SKM-1 (cell line): ENCODE data around the gene SOX6.

Experiments used
- DNase-seq: peaks from one replicate; lab custom pipeline; 2025; ENCODE audit not compliant: unreplicated experiment; lab: John Stamatoyannopoulos, UW

The SOX6 gene

DNA sequence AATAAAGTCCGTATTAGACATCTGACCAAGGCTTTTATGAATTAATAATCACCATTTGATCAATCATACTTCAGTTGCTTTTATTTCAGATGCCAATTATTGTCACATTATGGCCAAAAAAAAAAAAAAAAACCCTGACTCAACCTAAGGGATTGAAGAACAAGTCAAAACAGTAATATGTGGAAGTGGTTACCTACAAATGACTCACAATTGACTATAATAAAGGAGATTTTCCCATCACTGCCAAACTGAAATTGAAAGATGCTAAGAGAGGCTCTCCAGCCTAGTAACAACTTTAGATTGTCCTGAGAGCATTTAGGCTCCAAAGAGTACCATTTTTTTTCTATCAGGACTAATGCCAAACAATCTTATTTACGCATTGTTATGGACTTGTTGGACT is 35.2 kb downstream of the SOX6 start:
- no peak for DNase-seq

DNA sequence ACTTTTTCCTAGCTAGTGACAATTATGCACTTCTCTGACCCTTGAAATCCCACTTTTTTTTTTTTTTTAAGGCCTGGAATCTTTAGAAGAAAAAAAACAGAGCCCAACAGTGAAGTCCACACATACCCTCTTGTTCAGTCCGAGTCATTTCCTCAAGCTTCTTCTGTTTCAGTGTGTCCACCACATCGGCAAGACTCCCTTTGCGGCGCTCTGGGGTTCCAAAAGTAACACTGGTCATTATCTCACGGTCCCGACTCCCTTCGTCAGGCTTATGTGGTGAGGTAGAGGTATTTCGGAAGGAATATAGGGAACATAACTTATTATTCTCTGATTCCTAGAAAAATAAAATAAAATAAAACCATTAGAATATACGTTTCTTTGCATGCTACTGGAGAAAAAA is 38.0 kb downstream of the SOX6 start:
- no peak for DNase-seq

DNA sequence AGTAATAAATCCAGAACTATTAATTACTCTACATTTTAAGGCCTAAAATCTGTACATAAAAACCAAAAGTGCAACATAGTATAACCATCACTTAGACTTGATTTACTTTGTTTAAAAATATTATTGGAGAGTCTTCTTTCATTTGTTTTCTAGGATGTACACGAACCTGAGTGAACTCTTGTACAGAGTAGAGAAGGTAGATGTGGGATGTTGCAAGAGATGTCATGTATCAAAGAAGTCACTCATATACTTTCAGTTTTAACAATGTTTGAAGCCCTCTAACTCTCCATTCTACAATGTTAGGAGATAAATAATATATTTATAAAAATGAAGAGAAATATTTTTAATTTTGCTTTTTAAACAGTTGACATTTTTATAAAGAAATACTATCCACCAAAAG is 38.6 kb downstream of the SOX6 start:
- DNase-seq = no peak

DNA sequence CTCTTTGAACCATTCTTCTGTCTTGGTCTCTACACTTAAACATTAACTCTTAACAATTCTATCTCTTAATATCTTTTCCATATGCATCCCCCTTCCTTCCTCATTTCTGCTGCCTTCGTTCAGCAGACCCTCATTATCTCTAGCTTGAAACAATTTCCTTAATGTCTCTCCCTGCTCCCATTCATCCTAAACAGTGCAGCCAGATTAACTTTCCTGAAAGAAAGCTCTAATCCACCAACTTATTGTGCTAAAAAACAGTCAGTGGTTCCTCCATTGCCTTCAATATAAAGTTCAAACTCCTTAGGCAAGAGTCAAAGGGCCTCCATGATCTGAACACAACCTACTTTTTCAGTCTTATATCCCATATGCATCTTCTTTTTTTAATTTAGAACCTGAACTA is 42.5 kb downstream of the SOX6 start:
- no peak for DNase-seq

DNA sequence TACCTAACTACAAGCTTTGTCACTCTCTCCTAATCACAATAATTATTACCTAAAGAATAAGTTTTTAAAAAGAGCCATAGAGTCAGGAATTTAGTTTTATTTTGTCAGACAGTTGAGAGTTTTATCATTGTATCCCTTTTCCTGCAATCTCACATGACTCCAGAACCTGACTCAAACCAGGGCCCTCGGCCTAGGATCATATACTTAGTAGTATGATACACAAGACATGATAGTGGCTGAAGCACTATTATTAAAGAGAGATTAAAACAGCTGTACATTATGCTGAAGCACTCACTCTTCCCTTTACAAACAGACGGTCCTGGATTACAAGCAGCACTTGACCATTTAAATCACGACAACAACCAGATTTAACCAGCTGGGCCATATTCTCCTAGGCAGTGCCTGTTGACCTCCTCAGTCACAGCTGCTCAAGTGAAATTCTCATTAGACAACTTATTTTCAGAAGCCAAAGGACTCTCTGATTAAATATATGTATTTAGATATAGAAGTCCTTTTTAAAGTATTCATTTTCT is 44.0 kb downstream of the SOX6 start:
- DNase-seq = no peak

DNA sequence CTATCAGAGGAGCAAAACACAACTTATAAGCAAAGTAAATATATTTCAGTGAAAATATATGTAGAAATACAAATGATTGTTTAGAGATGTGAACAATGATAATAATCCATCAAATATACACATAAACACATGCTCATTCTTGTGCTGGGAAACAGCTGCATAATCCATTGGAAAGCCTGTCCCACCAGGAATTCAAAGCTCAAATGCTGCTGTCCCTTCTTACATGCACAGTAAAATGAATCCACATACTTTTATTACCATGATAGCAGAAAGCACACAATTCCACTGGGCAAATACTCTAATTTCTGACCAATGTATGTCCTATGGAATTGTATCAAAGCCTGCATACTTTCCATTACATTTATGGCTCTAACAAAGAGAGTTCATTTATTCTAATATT is 44.5 kb downstream of the SOX6 start:
- no peak for DNase-seq

DNA sequence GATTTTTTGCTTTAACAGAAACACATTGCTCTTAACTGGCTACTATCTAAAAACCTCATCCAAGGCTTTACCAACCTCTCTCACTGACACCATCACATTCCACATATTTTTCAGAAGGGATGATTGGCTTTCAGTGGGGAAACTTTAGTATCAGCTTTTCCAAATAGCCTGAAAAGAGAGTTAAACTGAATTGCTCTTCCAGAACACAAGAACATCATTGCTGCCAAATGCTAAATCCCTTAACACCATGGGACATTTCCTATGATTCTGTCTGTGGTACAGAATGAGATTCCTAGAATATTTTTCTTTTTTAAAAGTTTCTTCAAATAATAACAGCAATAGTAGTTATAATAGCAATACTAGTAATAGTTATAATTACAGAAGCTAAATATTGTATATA is 45.4 kb downstream of the SOX6 start:
- DNase-seq = no peak

DNA sequence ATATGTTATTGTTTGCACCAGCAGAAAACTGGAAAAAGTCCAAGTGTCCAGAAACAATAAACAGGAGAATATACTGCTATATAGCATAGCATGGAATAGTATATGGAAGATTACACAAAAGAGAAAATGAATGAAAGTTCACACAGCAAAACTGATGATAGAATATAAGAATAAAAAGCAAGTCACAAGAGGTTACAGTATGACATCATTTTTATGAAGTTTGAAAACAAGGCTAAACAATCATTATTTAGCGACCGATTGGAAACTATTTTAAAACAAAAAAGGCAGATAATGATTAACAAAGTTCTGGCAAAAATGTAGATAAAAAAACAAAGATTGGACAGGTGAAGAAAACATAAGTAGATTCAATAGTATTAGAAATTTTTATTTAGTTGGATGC is 47.1 kb downstream of the SOX6 start:
- no peak for DNase-seq

DNA sequence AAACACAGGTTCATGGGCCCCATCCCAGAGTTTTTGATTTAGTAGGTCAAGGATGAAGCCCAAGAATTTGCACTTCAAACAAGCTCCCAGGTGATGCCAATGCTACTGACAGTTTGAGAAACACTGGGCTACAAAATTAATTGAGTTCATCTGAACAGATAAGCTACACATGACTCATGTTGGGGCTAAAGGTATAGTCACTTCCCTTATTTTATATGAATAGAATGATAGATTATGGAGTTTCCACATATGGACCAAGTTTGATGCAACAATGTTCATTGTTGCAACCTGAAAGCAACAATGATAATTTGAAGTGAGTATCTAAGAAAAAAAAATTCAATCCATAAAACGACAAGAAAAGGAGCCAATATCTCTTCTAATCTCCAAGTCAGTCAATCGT is 54.9 kb downstream of the SOX6 start:
- DNase-seq = no peak

DNA sequence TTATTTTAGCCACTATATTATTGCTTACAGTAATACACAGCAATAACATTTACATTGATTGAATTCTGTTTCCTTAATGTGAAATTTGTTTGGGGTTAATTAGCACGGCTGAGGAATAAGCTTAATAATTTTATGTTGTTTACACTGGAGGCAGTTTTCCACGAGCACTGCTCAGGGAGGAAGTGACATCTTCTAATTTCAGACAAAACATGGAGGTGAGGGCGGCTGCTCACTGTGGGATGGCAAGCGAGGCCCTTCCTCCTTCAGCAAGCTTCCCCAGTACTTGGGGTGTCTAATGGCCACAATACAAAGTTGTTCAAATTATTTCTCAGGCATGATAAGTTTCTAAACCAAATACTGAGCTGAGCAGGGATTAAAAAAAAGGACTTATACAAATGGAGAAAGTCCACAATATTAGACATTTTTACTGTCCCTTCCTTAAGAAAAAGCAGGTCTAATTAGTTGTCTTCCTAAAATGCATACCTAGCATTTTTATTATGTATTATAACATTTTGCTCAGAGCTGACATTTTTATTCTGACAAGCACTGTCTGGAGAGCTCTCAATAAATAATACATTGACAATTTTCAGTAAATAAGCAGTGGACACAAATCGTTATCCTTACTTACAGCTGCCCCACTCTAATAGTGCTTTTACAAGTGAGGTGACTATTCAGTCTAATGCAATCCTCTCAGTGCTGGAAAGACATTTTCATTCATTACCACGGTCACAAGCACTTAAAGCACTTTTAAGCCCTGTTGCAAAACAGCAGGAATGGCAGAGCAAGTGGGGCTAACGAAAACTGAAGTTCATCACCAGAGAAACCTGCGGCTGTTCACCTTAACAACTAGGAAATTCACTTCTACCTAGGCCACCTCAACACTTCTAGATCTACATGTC is 56.2 kb downstream of the SOX6 start:
- no peak for DNase-seq

DNA sequence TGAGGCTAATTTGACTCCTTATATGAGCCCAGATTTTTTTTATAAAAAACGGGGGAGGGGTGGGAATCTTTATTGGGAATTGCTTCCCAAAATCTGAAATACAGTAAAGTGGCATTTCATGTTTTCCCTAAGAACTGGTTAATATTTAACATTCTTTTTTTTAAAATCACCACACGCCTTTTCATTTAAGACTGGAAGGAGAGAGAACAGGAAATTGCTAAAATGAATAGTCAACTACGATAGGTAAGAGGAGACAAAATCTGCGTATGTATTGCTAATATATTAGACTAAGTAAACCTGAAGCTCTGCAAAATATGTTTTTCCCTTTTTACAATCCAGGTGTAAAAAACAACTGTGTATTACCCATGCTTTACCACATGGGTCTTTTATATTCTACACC is 57.0 kb downstream of the SOX6 start:
- no peak for DNase-seq

DNA sequence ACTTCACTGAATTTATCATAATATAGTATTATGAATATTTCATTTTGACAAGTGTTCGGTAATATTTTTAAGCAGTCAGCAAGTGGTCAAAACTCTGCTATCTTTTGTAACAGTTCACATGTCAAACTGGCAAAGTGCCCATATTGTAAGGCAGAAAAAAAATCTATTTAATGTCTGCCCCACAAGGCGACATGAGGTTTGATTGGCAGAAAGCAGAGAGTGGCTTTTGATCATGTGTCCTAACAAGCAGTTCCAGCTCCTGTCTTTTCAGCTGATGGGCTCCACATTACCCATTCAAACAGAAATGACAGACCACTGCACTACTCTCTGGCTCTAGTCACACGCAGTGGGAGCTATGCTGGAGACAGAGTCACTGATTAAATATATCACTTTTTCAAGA is 59.0 kb downstream of the SOX6 start:
- no peak for DNase-seq

DNA sequence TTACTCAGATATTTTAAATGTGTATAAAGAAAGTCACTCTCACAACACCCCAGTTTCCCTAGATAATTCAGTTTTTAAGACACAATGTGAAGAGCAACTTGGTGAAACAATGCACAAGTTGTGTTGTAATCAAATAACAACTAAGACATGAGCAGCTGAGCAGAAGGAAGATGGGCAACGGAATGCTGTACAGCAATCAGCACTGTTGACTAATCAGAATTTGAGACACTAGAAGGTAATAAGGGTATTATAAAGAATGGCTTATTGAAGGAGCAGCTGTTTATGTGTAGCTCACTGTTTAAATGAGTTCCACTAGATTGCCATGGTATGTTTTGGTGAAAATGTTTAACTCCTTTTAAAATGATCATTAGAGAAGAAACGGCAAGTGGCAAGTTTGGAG is 60.1 kb downstream of the SOX6 start:
- no peak for DNase-seq

DNA sequence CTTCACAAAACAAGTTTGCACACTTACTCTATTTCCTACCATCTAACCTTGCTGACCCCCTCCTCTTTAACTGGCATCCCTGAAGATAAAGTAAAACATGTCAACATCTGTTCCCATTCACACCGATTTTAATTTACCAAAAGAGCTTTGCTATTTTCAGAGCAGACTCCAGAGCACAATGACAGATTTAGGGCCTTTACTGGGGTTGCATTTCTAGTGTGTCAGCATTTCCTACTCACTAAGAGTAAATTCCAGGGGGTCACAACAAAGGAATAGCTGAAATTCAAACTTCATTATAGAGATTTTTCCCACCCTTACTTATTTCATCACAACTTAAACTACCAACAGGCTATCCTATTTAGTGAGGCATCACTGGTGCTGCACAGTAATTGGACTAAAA is 60.8 kb downstream of the SOX6 start:
- DNase-seq = no peak

DNA sequence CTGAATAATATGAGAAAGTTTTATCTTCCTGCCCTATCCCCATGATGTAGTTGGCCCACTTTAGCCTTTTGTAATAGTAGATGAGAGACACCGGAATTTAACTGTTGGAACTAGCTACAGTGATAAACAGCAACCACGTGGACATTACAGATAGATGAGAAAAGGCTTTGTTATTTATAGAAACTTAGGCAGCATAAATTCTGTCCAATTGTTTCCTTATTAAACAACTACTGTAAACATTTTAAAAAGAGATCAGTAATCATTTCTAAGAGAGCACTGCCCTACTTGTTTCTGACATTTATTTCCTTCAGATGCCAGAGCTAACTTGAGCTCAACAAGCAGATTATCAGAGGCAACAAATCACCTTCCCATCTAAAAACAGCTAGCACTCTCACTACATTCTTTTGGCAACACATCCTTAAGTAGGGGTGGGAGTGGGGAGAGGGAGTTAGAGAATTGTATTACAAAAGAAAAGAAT is 63.1 kb downstream of the SOX6 start:
- no peak for DNase-seq

DNA sequence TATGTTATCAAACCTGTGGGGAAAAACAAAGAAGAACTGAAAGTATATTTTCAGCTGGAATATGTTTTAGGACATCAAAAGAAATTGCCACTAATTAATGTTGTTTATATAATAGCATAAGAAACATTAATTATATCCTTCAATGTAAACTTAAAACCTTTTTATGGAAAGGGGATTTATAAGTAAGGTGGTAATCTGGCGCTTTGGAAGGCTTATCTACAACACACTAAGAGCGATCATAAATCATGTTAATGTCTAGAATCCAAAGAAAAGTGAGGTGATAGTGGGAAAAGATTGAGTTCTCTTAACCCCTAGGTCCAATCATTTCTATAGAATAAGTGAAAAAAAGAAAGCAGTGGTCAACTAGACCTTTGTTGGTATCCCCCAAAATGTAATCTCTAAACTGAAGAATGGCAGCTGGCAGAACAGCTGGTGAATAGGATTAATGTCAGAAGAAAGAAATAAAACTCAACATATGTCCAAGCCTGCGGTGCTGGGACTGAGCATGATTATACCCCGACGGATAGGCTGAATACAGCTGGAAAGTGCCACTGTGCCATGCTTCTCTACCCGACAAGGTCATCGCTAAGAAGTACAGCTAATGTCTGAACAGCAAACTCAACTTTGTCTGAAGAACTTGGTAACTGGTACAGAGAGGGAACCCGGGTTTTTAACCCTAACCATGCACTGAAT is 64.0 kb downstream of the SOX6 start:
- no peak for DNase-seq

DNA sequence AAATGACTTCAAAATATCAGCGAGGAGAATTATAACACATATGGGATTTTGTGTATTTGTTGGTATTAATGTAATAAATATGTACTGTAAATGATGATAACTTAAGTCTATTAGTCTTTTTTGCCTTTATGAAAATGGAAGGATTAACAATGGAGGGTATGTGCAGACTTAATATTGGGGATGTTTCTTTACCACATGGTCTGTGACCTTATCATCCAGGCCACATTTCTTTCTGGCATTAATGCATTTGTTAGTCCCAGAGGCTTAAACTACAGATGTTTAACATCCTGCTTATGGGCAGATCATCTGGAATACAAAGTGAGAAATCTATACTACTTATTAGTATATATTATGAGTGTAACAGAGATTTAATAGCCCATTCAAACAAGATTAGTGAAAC is 64.6 kb downstream of the SOX6 start:
- DNase-seq = no peak

DNA sequence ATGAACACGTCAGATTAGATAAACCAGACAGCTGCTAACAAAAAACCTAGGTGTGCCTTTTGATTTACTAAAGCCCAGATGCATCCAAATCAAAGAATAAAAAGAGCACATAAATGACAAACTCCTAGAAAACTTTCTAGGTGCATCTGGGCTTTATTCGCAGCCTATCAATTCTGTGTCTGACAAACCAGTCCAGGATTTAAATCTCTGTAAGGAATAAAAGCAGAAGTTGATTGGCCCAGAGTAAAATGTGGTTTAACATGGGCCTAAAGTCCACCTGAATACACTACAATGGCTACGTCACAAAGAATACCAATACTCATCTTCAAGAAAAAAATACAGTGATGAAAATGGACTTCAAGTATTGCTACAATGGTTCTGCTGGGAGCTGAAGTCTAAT is 66.8 kb downstream of the SOX6 start:
- DNase-seq = no peak

DNA sequence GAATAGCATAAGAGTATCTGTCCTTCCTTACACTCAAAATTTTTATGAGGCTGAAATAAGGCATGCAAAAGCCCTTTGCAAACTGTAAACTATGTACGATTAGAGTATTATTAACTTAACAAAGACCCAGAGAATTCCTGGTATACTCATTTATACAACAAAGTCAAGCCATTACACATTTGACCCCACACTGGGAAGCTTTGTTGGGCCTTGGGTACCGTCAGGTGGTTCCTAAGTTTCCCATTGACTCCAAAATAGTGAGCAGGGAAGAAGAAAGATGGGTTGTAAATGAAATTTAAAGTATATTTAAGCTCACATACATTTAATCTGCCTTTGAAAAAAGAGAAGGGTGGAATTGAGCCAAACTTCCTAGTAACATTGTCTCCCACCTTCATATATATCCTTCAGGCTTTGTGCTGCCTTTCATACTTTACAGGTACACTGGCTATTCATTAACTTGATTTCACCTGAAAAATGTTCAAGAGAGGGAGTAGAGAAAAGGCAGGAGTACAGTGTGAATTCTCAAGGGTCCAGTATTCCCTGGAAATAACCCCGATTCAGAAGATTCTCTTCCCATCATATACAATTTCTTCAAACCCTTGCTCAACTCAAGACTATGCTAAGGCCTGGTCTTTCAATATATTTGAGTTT is 68.6 kb downstream of the SOX6 start:
- no peak for DNase-seq

DNA sequence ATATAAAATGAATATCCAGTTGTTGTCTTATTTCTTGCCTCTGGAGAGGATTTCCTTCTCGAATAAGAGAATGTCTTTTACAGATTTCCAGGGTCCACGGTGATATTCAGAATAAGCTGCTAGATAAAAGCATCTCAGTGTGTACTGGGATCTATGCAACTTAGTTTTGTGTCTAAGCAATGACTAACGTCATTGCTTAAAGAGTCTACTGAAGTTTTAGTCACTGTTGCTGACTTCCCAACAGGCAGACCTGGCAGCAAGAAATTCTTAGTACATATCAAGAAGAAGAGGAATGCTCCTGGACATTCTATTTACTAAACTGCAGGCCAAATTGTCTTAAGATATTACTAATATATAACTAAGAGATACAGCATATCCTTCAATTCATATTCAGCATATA is 70.3 kb downstream of the SOX6 start:
- DNase-seq = no peak

DNA sequence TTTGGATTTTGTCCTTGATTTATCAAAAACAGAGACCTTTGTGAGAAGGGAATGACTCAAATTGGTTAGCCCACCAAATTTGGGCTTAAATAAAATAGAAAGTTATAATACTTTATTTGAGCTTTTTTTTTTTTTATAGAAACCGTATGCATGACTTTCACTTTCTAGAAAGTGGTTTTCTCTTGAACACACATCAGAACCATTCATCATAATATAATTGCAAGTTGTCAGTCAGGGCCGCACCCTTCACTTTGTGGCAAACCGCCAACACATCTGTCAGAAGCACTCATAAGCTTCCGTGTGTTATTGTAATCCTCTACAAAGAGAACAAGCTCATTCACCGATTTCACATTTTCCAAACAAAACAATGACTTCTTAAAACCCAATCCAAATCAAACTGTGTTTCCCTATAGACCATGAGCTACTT is 76.1 kb downstream of the SOX6 start:
- no peak for DNase-seq

DNA sequence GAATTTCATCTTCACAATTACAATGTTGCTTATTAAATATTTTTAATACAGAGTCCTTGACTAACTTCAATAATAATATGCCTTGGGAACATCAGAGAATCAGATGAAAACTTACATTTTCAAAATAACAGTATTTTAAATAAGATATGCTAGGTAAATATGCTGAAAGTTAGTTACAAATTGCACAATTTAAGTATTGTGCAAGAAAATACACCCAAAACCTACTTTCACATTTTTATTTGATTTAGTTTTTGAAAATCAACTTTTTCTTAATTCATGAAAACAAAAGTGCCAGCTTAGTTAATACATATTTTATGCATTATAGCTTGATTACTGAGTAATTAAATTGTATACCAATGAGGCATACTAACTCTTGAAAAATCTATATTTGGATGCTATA is 76.8 kb downstream of the SOX6 start:
- no peak for DNase-seq
